SK-N-MC (cell line): Measurements from ENCODE around the gene PDF.

Source experiments
- EZH2 ChIP-seq: fragments of 200-600 bp; sonication (generic); IDR thresholded peaks from one replicate; pipeline ENCODE4 v1.6.1; 2017; ENCODE audit warnings: antibody characterized with exemption
- POLR2AphosphoS5 ChIP-seq: IDR thresholded peaks from 2 replicates; pipeline ENCODE4 v1.6.1; 2012; ENCODE audit warnings: mild to moderate bottlenecking, low read depth, low read length, borderline replicate concordance

DNA sequence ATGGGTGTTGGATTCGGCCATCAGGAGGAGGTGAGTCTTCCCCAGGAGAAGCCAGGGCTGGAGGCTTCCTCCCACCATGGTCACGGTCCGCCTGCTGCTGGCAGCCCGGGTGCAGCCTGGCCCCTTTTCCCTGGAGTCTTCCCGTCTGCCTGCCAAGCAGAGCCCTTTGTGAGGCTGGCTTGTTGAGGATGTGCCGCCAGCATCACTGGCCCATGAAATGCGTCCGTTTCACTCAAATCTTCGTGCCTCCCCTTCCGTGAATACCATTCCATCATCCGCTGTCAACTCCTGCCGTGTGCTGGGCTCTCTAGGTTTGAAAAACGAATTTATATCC lies 9.7 kb downstream of the PDF start:
- no peak for TF ChIP-seq EZH2
- no peak for TF ChIP-seq POLR2AphosphoS5
